ENCODE measurements around the gene CAMTA1. TPM values are rescaled to one million over a fixed set of nuclear protein-coding genes. Genes with fewer than 3 reads are reported as not detected.

CAMTA1 gene
- polyA plus RNA-seq, 12 donors: 24.2 to 51.1 (median 44.7) TPM; not detected in 1

GRCh38 chr1:6996866-6997265 lies 211.6 kb downstream of the CAMTA1 start:
- DNase-seq: no peak

GRCh38 chr1:6998267-6998666 lies 213.0 kb downstream of the CAMTA1 start:
- DNase-seq: no peak

GRCh38 chr1:6999826-7000225 lies 214.6 kb downstream of the CAMTA1 start:
- DNase-seq: no peak

- DNase-seq: no peak
Observed at GRCh38 chr1:7000720-7001119, 215.5 kb downstream of the CAMTA1 start.

GRCh38 chr1:7002728-7003127 lies 217.5 kb downstream of the CAMTA1 start:
- no peak for DNase-seq

GRCh38 chr1:7003676-7004075 lies 218.4 kb downstream of the CAMTA1 start:
- no peak for DNase-seq

GRCh38 chr1:7004181-7004580 lies 218.9 kb downstream of the CAMTA1 start:
- DNase-seq: no peak

GRCh38 chr1:7005762-7006161 lies 220.5 kb downstream of the CAMTA1 start:
- no peak for DNase-seq

GRCh38 chr1:7006996-7007871 lies 222.0 kb downstream of the CAMTA1 start:
- no peak for DNase-seq

- DNase-seq: no peak
Observed at GRCh38 chr1:7007902-7008301, 222.6 kb downstream of the CAMTA1 start.

GRCh38 chr1:7008331-7008730 lies 223.1 kb downstream of the CAMTA1 start:
- no peak for DNase-seq

- no peak for DNase-seq
Observed at GRCh38 chr1:7008975-7009740, 223.9 kb downstream of the CAMTA1 start.

GRCh38 chr1:7009741-7010525 lies 224.7 kb downstream of the CAMTA1 start:
- no peak for DNase-seq

- DNase-seq: no peak
Observed at GRCh38 chr1:7010534-7011200, 225.4 kb downstream of the CAMTA1 start.

GRCh38 chr1:7011826-7012225 lies 226.6 kb downstream of the CAMTA1 start:
- DNase-seq: no peak

- no peak for DNase-seq
Observed at GRCh38 chr1:7012461-7012924, 227.2 kb downstream of the CAMTA1 start.

GRCh38 chr1:7013833-7014639 lies 228.8 kb downstream of the CAMTA1 start:
- DNase-seq: no peak

GRCh38 chr1:7014640-7014930 lies 229.3 kb downstream of the CAMTA1 start:
- DNase-seq: no peak

- no peak for DNase-seq
Observed at GRCh38 chr1:7015022-7015421, 229.8 kb downstream of the CAMTA1 start.

GRCh38 chr1:7018351-7018750 lies 233.1 kb downstream of the CAMTA1 start:
- no peak for DNase-seq

GRCh38 chr1:7018826-7019225 lies 233.6 kb downstream of the CAMTA1 start:
- no peak for DNase-seq

Data from muscle of arm (tissue), 12 donors.